IPS-20b (cell line): Measurements from ENCODE around the gene TIA1.
"Not testable (repeated sequence)": the region's sequence is repeated elsewhere in the genome, so short reads cannot be mapped to it uniquely, and the experiment has no call there.

Experiments used
- H3K27ac ChIP-seq: one replicate; pipeline ENCODE4 v1.5.1; 2013; ENCODE audit warnings: low read length
- H3K27me3 ChIP-seq: 2 replicates; pipeline ENCODE4 v1.6.1; 2013; ENCODE audit warnings: mild to moderate bottlenecking, low read length, inconsistent platforms; ENCODE audit not compliant: insufficient read depth
- H3K36me3 ChIP-seq: 2 replicates; pipeline ENCODE4 v1.6.1; 2013; ENCODE audit warnings: low read depth, mild to moderate bottlenecking, inconsistent platforms, low read length, moderate library complexity; ENCODE audit not compliant: insufficient read depth
- H3K4me1 ChIP-seq: 2 replicates; pipeline ENCODE4 v1.6.1; 2013; ENCODE audit warnings: mild to moderate bottlenecking, control low read depth, inconsistent platforms, low read length, moderate library complexity; ENCODE audit not compliant: insufficient read depth
- H3K4me3 ChIP-seq: 2 replicates; pipeline ENCODE4 v1.5.1; 2013; ENCODE audit warnings: mild to moderate bottlenecking, low read length, inconsistent platforms
- H3K9ac ChIP-seq: 2 replicates; pipeline ENCODE4 v1.6.1; 2013; ENCODE audit warnings: low read depth, mild to moderate bottlenecking, inconsistent platforms, low read length, moderate library complexity
- H3K9me3 ChIP-seq: 2 replicates; pipeline ENCODE4 v1.6.1; 2013; ENCODE audit warnings: mild to moderate bottlenecking, low read depth, low read length, inconsistent platforms; ENCODE audit not compliant: insufficient read depth

TIA1 gene

GRCh38 chr2:70190418-70191243 is 57.8 kb downstream of the TIA1 start, which contains the start of gene C2orf42:
Gene C2orf42, minus strand, starts transcription at chr2:70191019. Its CDS starts 9,034 bp downstream, at chr2:70181985.
- no peaks in the 10 kb centered on the region for H3K36me3 ChIP-seq
- peak within 1 kb of the TSS; percentile 100 for H3K4me3 ChIP-seq
- H3K9me3 ChIP-seq: no peaks in the 10 kb centered on the region
- H3K27ac ChIP-seq: peak within 1 kb of the TSS; percentile 67
- H3K9ac ChIP-seq: peak within 1 kb of the TSS; percentile 98
- no peaks in the 10 kb centered on the region; the same call in 1 of the 2 replicates for H3K4me1 ChIP-seq
- H3K27me3 ChIP-seq: no peaks in the 10 kb centered on the region

GRCh38 chr2:70188460-70188859 is 60.0 kb downstream of the TIA1 start:
- Histone ChIP-seq H3K9me3 (no peaks in the 10 kb centered on the region), H3K27me3 (no peaks in the 10 kb centered on the region), H3K36me3 (no peaks in the 10 kb centered on the region), H3K4me3 (no peak overlapping the region), H3K4me1 (no peaks in the 10 kb centered on the region; the same call in 1 of the 2 replicates), H3K9ac (no peak overlapping the region), H3K27ac (no peak overlapping the region)

GRCh38 chr2:70187170-70187569 is 61.3 kb downstream of the TIA1 start:
- not testable (repeated sequence) for H3K9ac ChIP-seq, H3K27me3 ChIP-seq, H3K9me3 ChIP-seq, H3K4me1 ChIP-seq, H3K4me3 ChIP-seq, H3K27ac ChIP-seq, H3K36me3 ChIP-seq

- no peak overlapping the region for H3K4me3 ChIP-seq
- no peaks in the 10 kb centered on the region for H3K4me1 ChIP-seq
- H3K27ac ChIP-seq: no peak overlapping the region
- peaks cover 22% of the 10 kb centered on the region for H3K36me3 ChIP-seq
- H3K9me3 ChIP-seq: no peaks in the 10 kb centered on the region
- no peak overlapping the region for H3K9ac ChIP-seq
- no peaks in the 10 kb centered on the region for H3K27me3 ChIP-seq
Measured at GRCh38 chr2:70182689-70183088, 65.7 kb downstream of the TIA1 start.

GRCh38 chr2:70181363-70181956 is 67.0 kb downstream of the TIA1 start:
- Histone ChIP-seq H3K4me3 (no peak overlapping the region), H3K27ac (no peak overlapping the region), H3K27me3 (no peaks in the 10 kb centered on the region), H3K36me3 (peaks cover 29% of the 10 kb centered on the region), H3K9ac (no peak overlapping the region), H3K9me3 (no peaks in the 10 kb centered on the region), H3K4me1 (no peaks in the 10 kb centered on the region)

GRCh38 chr2:70173520-70173919 is 74.9 kb downstream of the TIA1 start:
- peaks cover 27% of the 10 kb centered on the region for H3K36me3 ChIP-seq
- no peak overlapping the region for H3K27ac ChIP-seq

GRCh38 chr2:70169654-70170245 is 78.7 kb downstream of the TIA1 start:
- not testable (repeated sequence) for H3K27me3 ChIP-seq, H3K9ac ChIP-seq, H3K9me3 ChIP-seq, H3K4me3 ChIP-seq, H3K4me1 ChIP-seq, H3K27ac ChIP-seq
- H3K36me3 ChIP-seq: peaks cover 20% of the 10 kb centered on the region

More at GRCh38 chr2:70173520-70173919, 74.9 kb downstream of the TIA1 start:
- H3K9ac ChIP-seq: no peak overlapping the region
- no peaks in the 10 kb centered on the region for H3K27me3 ChIP-seq
- H3K9me3 ChIP-seq: no peaks in the 10 kb centered on the region
- no peaks in the 10 kb centered on the region for H3K4me1 ChIP-seq
- no peak overlapping the region for H3K4me3 ChIP-seq

GRCh38 chr2:70161069-70161534 is 87.3 kb downstream of the TIA1 start:
- no peak overlapping the region for H3K27ac ChIP-seq
- H3K9ac ChIP-seq: no peak overlapping the region
- peaks cover 33% of the 10 kb centered on the region for H3K36me3 ChIP-seq

GRCh38 chr2:70160545-70160944 is 87.9 kb downstream of the TIA1 start:
- Histone ChIP-seq H3K9me3 (no peaks in the 10 kb centered on the region), H3K36me3 (peaks cover 31% of the 10 kb centered on the region), H3K4me3 (no peak overlapping the region), H3K27me3 (no peaks in the 10 kb centered on the region), H3K27ac (no peak overlapping the region), H3K4me1 (no peaks in the 10 kb centered on the region), H3K9ac (no peak overlapping the region)

More at GRCh38 chr2:70161069-70161534, 87.3 kb downstream of the TIA1 start:
- no peaks in the 10 kb centered on the region for H3K27me3 ChIP-seq
- H3K4me1 ChIP-seq: no peaks in the 10 kb centered on the region
- no peaks in the 10 kb centered on the region for H3K9me3 ChIP-seq
- no peak overlapping the region for H3K4me3 ChIP-seq
